IPS DF 6.9 (cell line): Measurements from ENCODE around the gene ELP1.
A peak's percentile ranks its signal among the peaks of the same experiment; 100 is the strongest.
"Not testable (repeated sequence)": the region's sequence is repeated elsewhere in the genome, so short reads cannot be mapped to it uniquely, and the experiment has no call there.

Source experiments
- DNase-seq: peaks from one replicate; pipeline ENCODE4 v3.0.0-alpha.2; 2013; ENCODE audit warnings: low read depth, low spot score
- H3K27ac ChIP-seq: one replicate; pipeline ENCODE4 v1.5.1; 2013; ENCODE audit warnings: low read length, control low read depth
- H3K27me3 ChIP-seq: 2 replicates; pipeline ENCODE4 v1.6.1; 2013; ENCODE audit warnings: mild to moderate bottlenecking, low read length; ENCODE audit not compliant: control insufficient read depth, insufficient read depth
- H3K36me3 ChIP-seq: 2 replicates; pipeline ENCODE4 v1.6.1; 2013; ENCODE audit warnings: low read length; ENCODE audit not compliant: control insufficient read depth, insufficient read depth
- H3K4me1 ChIP-seq: 2 replicates; pipeline ENCODE4 v1.6.1; 2013; ENCODE audit warnings: low read length; ENCODE audit not compliant: control insufficient read depth, insufficient read depth
- H3K4me3 ChIP-seq: 2 replicates; pipeline ENCODE4 v1.5.1; 2013; ENCODE audit warnings: mild to moderate bottlenecking, low read length
- H3K9me3 ChIP-seq: 2 replicates; pipeline ENCODE4 v1.6.1; 2013; ENCODE audit warnings: low read length, inconsistent platforms; ENCODE audit not compliant: control insufficient read depth, insufficient read depth
- WGBS: extraction: QIAGEN DNeasy Blood & Tissue Kit; methylation state at CpG from one replicate; pipeline ENCODE4 v1.1.7; 2013; ENCODE audit warnings: mixed read lengths, missing lambda C conversion rate; ENCODE audit not compliant: insufficient read length, insufficient coverage; 5-methylcytosine and 5-hydroxymethylcytosine counted together

ELP1 gene, protein sequence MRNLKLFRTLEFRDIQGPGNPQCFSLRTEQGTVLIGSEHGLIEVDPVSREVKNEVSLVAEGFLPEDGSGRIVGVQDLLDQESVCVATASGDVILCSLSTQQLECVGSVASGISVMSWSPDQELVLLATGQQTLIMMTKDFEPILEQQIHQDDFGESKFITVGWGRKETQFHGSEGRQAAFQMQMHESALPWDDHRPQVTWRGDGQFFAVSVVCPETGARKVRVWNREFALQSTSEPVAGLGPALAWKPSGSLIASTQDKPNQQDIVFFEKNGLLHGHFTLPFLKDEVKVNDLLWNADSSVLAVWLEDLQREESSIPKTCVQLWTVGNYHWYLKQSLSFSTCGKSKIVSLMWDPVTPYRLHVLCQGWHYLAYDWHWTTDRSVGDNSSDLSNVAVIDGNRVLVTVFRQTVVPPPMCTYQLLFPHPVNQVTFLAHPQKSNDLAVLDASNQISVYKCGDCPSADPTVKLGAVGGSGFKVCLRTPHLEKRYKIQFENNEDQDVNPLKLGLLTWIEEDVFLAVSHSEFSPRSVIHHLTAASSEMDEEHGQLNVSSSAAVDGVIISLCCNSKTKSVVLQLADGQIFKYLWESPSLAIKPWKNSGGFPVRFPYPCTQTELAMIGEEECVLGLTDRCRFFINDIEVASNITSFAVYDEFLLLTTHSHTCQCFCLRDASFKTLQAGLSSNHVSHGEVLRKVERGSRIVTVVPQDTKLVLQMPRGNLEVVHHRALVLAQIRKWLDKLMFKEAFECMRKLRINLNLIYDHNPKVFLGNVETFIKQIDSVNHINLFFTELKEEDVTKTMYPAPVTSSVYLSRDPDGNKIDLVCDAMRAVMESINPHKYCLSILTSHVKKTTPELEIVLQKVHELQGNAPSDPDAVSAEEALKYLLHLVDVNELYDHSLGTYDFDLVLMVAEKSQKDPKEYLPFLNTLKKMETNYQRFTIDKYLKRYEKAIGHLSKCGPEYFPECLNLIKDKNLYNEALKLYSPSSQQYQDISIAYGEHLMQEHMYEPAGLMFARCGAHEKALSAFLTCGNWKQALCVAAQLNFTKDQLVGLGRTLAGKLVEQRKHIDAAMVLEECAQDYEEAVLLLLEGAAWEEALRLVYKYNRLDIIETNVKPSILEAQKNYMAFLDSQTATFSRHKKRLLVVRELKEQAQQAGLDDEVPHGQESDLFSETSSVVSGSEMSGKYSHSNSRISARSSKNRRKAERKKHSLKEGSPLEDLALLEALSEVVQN (N-terminal part only)

DNA sequence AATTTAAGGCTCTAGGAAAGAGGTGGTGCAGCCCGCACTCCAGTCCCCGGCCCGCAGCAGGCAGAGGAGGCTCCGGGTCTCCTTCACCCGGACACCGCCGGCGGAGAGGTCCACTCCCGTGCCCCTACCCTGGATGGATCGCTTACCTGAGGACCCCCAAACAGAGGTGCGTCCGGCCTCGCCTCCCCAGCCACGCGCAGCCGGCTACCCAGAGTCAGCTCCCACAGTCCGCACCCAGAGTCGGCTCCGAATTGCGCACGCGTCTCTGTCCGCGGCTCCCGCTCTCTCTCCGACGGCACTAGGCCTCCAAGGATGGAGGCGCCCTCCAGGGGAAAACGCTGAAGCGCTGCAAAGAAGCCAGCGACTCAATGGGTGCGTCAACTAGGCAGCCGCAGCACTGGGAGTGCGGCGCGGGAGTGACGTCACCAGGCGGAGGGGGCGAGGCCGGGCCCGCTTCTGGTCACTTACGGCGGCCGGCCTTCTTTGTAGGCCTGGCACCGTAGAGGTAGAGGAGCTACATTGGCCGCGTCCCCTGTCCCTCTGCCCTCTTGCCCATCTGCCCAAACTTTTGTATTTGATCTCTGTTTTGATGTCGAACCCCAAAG is at the start of gene ELP1:
Gene ELP1, minus strand, starts transcription at position 407 of the 605 bp plus-strand sequence. CDS start 2,978 bp downstream, outside the sequence.
- H3K9me3 ChIP-seq, result no peaks in the 10 kb centered on the region
- DNase-seq, result peak; percentile 68
- H3K27ac ChIP-seq, result no peak within 1 kb of the TSS
- H3K4me3 ChIP-seq, result peak within 1 kb of the TSS; percentile 74
- no peaks in the 10 kb centered on the region for H3K27me3 ChIP-seq
- WGBS, result no CpG with 5 or more reads among the region's 48 CpGs
- no peaks in the 10 kb centered on the region; the same call in 1 of the 2 replicates for H3K36me3 ChIP-seq
- 0 out of 2 replicates have a peak, but pooled peaks cover 1% of the 10 kb centered on the region for H3K4me1 ChIP-seq

DNA sequence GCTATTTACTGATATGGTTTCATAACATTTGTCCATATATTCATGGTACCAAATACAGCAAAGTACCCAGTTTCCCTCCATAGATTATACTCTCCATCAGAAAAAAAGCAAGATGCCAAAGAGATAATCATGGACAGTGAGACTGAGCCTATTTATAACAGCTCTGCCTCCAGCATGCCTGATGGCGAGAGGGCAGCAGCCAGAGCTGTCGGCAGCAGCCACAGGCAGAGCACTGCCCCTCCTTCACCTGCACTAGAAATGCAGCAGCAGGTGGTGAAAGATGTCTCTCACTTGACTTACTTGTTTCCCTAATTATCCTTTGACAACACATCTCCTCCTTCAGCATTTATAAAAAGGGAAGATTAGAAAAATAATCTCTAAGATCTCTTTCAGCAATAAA is 47.0 kb upstream of the ELP1 start:
- Histone ChIP-seq H3K9me3 (no peaks in the 10 kb centered on the region), H3K27ac (no peak overlapping the region), H3K4me1 (no peaks in the 10 kb centered on the region), H3K27me3 (no peaks in the 10 kb centered on the region), H3K36me3 (no peaks in the 10 kb centered on the region), H3K4me3 (no peak overlapping the region)
- DNase-seq, result no peak
- WGBS, result no CpG with 5 or more reads among the region's 2 CpGs

DNA sequence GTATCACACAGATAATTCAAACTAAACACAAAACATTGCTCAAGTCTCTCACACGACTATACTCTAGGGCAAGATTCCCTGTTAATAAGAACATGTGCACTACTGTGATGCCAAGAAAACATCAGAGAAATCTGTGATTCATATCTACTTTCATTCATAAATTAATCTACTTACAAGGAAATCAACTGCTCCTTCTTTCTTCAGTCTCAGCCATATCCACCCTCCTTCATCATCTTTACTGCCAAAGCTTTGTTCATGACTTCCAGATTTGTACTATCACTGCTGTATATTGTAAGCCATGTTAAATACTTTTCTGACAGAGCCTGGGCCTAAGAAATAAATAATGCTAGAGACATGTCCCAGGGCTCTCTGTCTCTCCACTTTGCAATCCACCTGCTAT is 44.3 kb upstream of the ELP1 start:
- no peaks in the 10 kb centered on the region for H3K4me1 ChIP-seq
- DNase-seq, result no peak
- H3K36me3 ChIP-seq, result no peaks in the 10 kb centered on the region
- H3K9me3 ChIP-seq, result no peaks in the 10 kb centered on the region
- no CpG with 5 or more reads among the region's 1 CpG for WGBS
- no peak overlapping the region for H3K4me3 ChIP-seq
- H3K27me3 ChIP-seq, result no peaks in the 10 kb centered on the region
- no peak overlapping the region for H3K27ac ChIP-seq

DNA sequence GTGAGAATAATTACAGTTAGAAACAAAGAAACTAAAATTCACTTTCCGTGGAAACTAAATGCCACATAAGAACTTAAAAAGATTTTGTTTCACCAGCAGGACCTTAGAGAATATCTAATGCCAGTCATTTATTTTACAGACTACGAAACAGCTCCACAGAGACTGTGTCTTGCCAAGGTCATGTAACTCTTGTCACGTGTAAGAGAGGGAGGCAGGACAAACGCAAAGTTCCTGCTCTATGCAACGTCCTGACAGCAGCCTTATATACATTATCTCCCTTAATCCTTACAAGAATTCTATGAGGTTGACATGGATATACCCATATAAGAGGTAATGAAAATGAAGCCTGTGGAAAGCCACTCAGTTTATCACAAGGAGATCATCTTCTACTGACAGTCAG is 40.0 kb upstream of the ELP1 start:
- Histone ChIP-seq H3K27me3 (no peaks in the 10 kb centered on the region), H3K9me3 (no peaks in the 10 kb centered on the region), H3K4me3 (no peak overlapping the region), H3K36me3 (no peaks in the 10 kb centered on the region), H3K4me1 (no peaks in the 10 kb centered on the region), H3K27ac (no peak overlapping the region)
- no peak for DNase-seq
- WGBS, result no CpG with 5 or more reads among the region's 5 CpGs

DNA sequence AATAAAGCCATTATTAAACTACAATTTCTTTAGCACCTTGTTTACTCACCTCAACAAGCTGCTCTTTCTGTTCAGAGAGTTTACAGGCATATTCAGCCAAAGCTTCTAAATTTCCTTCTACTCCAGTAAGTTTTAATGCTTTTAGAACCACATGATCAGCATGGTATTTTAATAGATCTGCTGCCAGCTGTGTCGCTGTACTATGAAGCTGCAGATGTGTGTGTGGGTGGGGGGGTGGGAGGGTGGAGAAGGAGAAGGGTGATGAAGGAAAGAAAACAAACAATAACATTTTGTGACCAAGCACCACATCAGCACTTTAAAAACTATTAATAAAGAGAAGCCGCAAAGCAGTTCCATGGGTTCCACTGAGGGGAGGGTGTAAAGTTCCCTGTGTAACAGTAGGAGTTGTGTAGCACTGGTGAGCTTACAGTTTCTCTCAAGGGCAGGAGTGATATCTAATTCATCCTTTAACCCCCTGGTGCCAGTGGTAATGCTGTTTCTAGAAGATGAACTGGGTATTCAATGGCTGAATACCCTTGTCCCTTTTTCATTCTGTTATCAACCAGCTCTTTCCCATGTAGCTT is 38.8 kb upstream of the ELP1 start:
- Histone ChIP-seq H3K9me3 (no peaks in the 10 kb centered on the region), H3K4me3 (no peak overlapping the region), H3K4me1 (no peaks in the 10 kb centered on the region), H3K27me3 (no peaks in the 10 kb centered on the region), H3K36me3 (no peaks in the 10 kb centered on the region), H3K27ac (no peak overlapping the region)
- WGBS, result no CpG with 5 or more reads among the region's 2 CpGs
- DNase-seq, result no peak

DNA sequence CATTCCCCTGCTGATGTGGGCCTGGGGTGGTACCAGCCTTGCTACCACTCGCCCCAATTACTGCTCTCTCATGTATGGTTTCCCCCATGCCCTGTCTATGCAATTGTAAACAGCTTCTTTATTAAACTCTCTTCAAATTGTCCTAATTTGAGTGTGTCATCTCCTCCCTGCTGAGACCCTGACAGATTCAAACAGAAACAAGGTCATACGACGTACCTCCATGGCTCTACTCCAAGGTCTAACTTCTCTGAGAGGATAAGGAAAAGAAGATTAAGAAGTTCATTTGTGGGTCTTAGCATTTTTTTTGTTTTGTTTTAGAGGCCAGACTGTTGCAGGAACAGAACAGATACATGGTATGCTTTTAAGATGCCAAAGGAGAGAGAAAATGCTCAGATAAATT is 38.3 kb upstream of the ELP1 start:
- no peaks in the 10 kb centered on the region for H3K36me3 ChIP-seq
- no peak overlapping the region for H3K4me3 ChIP-seq
- no peak overlapping the region for H3K27ac ChIP-seq
- no CpG with 5 or more reads among the region's 3 CpGs for WGBS
- no peaks in the 10 kb centered on the region for H3K4me1 ChIP-seq
- H3K9me3 ChIP-seq, result no peaks in the 10 kb centered on the region
- no peak for DNase-seq
- H3K27me3 ChIP-seq, result no peaks in the 10 kb centered on the region

DNA sequence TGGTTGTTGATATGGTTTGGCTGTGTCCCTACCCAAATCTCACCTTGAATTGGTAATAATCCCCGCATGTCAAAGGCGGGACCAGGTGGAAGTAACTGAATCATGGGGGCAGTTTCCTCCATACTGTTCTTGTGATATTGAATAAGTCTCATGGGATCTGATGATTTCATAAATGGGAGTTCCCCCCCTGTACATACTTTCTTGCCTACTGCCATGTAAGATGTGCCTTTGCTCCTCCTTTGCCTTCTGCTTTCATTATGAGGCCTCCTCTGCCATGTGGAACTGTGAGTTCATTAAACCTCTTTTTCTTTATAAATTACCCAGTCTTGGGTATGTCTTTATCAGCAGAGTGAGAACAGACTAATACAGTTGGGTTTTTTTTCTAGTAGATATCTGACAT is 37.5 kb upstream of the ELP1 start:
- H3K27ac ChIP-seq, H3K9me3 ChIP-seq, H3K27me3 ChIP-seq, H3K36me3 ChIP-seq, H3K4me3 ChIP-seq, H3K4me1 ChIP-seq, DNase-seq: not testable (repeated sequence)
- no CpG with 5 or more reads among the region's 2 CpGs for WGBS

DNA sequence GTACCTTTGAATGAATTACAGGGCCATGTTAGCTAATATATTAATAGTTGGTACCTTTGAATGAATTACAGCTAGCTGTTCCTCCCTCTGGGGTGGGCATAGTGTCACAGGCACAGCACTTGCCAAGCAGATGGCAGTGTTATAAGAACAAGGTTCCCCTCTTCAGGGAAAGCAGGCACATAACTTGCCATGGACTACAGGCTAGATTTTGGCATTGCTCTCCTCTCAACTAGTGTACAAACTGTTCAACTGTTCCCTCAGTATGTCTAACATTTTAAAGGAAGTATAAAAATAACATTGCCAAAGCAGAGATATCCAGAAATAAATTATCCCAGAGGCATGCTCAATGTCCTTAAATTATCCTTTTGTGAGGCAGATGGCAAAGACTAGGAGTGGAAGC is 34.0 kb upstream of the ELP1 start:
- no peaks in the 10 kb centered on the region for H3K27me3 ChIP-seq
- H3K4me1 ChIP-seq, result no peaks in the 10 kb centered on the region
- no peaks in the 10 kb centered on the region for H3K9me3 ChIP-seq
- H3K36me3 ChIP-seq, result no peaks in the 10 kb centered on the region
- no peak overlapping the region for H3K4me3 ChIP-seq
- DNase-seq, result no peak
- no peak overlapping the region for H3K27ac ChIP-seq

DNA sequence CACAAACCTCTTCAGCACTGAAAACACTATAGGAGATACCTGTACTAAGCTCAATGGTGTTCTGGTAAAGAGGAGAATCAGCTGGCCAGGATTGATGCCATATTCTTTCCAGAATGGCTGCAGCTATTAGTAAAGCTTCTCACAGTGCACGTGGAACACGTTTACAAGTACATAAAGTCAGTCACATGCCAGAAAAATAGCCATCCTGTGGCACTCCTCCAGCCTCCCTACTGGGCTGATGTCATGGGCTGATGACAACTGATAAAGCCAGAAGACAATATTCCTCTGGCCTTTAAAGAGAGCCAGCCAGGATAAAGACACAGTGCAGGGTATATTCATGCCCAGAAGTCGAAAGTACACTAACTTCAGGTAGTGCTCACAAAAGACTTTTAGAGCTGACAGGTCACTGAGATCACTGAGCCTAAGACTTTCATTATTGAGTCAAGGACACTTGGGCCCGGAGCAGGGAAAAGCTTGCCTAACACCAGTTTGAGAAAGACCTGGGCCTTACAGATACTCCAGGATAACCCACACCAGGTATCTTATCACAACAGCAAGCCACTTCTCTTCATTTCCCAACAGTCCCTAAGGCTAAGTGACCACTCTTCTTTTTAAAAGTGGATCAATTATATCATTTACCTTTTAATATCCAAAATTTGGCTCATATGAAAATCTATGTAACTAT is 29.7 kb upstream of the ELP1 start:
- no CpG with 5 or more reads among the region's 4 CpGs for WGBS
- H3K27ac ChIP-seq, result no peak overlapping the region

More for the DNA sequence above, 29.7 kb upstream of the ELP1 start:
- Histone ChIP-seq H3K4me1 (no peaks in the 10 kb centered on the region), H3K4me3 (no peak overlapping the region), H3K27me3 (no peaks in the 10 kb centered on the region), H3K9me3 (no peaks in the 10 kb centered on the region), H3K36me3 (no peaks in the 10 kb centered on the region)
- no peak for DNase-seq
